Lower lobe of right lung (tissue), 2 donors: ENCODE measurements around the gene GPR119. TPM values are rescaled to one million over a fixed set of nuclear protein-coding genes. Genes with fewer than 3 reads are reported as not detected.
A peak's percentile ranks its signal among the peaks of the same experiment; 100 is the strongest.

Experiments used
- ATAC-seq, 2 donors: fragments of 200-7000 bp; cut with Tn5 transposase; one replicate each; pipeline ENCODE4 v1.9.1; 2020 to 2022; ENCODE audit warnings: mild to moderate bottlenecking in 2 of 2, moderate library complexity in 2 of 2
- DNase-seq: peaks from one replicate; pipeline ENCODE4 v3.0.0-alpha.2; 2020
- H3K27ac ChIP-seq: fragments of 200-600 bp; one replicate; pipeline ENCODE4 v1.8.0; 2022
- H3K27me3 ChIP-seq: fragments of 200-600 bp; one replicate; pipeline ENCODE4 v1.8.0; 2022; ENCODE audit warnings: low read depth
- H3K36me3 ChIP-seq: fragments of 200-600 bp; one replicate; pipeline ENCODE4 v1.8.0; 2022; ENCODE audit warnings: mild to moderate bottlenecking
- H3K4me1 ChIP-seq: fragments of 200-600 bp; one replicate; pipeline ENCODE4 v1.8.0; 2022
- H3K4me3 ChIP-seq: fragments of 200-600 bp; one replicate; pipeline ENCODE4 v1.8.0; 2022; ENCODE audit warnings: mild to moderate bottlenecking
- H3K9me3 ChIP-seq: fragments of 200-600 bp; one replicate; pipeline ENCODE4 v1.8.0; 2022
- intact Hi-C: fragments of 100-400 bp; cut with DNase I; formaldehyde crosslinking; loops from one replicate; pipeline ENCODE4 v1.11.0; 2022
- total RNA-seq: library from RNA; stranded (reverse); fragmentation: NEBNext Ultra II Directional; extraction: Animal tissue kit (Norgen Biotek cat#: 25700); gene quantifications from one replicate; pipeline ENCODE4 v1.2.1, GENCODE V29; 2021
- TF ChIP-seq, protein P1 (sequence below): fragments of 200-600 bp; IDR thresholded peaks from one replicate; pipeline ENCODE4 v1.8.0; 2022; ENCODE audit warnings: antibody characterized with exemption, mild to moderate bottlenecking
- donor health status: DM: no; HTN: yes; CAD: no; lungs with severe emphysema.

GPR119 gene
- total RNA-seq, 1 donor from 2014 or later = not detected

DNA sequence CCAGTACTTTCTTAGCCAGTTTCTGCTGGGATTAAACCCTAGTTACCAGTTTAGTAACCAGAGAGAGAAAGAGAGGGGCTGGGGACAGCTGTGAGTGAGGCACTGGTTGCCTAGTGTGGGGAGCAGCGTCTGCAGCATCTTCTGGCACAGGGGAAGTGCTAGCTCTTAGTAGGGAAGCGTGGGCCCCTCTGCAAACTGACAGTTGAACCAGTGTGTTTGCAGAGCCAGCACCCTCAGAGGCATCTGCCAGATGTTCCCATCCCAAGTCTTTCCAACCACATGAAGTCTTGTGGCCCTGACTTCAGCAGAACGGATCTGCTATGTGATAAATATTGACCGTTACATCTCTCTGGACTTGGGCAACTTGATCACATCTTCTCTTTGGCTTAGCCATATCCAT, 31.3 kb upstream of the GPR119 start:
- no peaks in the 10 kb centered on the region for H3K9me3 ChIP-seq
- no peak for DNase-seq
- intact Hi-C loops = no loop called here

DNA sequence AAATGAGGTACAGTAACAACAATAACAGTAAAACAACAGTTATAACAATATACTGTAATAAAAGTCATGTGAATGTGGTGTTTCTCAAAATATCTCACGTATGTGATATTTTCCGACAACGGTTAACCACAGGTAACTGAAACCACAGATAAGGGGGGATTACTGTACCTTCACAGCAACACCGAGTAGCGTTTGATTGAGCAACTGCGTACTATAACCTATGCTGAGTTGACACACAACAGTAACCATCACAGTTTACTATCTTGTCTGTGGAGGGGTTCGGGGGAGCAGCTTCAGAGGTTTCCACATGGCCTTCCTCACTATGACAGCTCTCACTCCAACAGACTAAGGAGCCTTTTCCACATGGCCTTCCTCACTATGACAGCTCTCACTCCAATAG, 29.7 kb upstream of the GPR119 start:
- Histone ChIP-seq H3K9me3 (no peaks in the 10 kb centered on the region), H3K27me3 (no peaks in the 10 kb centered on the region), H3K4me1 (no peaks in the 10 kb centered on the region), H3K4me3 (no peak overlapping the region), H3K27ac (no peak overlapping the region), H3K36me3 (peaks cover 15% of the 10 kb centered on the region)
- intact Hi-C loops = no loop called here
- TF ChIP-seq, protein P1, sequence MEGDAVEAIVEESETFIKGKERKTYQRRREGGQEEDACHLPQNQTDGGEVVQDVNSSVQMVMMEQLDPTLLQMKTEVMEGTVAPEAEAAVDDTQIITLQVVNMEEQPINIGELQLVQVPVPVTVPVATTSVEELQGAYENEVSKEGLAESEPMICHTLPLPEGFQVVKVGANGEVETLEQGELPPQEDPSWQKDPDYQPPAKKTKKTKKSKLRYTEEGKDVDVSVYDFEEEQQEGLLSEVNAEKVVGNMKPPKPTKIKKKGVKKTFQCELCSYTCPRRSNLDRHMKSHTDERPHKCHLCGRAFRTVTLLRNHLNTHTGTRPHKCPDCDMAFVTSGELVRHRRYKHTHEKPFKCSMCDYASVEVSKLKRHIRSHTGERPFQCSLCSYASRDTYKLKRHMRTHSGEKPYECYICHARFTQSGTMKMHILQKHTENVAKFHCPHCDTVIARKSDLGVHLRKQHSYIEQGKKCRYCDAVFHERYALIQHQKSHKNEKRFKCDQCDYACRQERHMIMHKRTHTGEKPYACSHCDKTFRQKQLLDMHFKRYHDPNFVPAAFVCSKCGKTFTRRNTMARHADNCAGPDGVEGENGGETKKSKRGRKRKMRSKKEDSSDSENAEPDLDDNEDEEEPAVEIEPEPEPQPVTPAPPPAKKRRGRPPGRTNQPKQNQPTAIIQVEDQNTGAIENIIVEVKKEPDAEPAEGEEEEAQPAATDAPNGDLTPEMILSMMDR = no peak
- DNase-seq = no peak
- no peak for ATAC-seq

More for the DNA sequence above, 31.3 kb upstream of the GPR119 start:
- H3K27me3 ChIP-seq = no peaks in the 10 kb centered on the region
- peaks cover 1% of the 10 kb centered on the region for H3K36me3 ChIP-seq
- no peak for ATAC-seq
- no peak overlapping the region for H3K27ac ChIP-seq
- no peaks in the 10 kb centered on the region for H3K4me1 ChIP-seq
- TF ChIP-seq, protein P1 = no peak
- H3K4me3 ChIP-seq = no peak overlapping the region

DNA sequence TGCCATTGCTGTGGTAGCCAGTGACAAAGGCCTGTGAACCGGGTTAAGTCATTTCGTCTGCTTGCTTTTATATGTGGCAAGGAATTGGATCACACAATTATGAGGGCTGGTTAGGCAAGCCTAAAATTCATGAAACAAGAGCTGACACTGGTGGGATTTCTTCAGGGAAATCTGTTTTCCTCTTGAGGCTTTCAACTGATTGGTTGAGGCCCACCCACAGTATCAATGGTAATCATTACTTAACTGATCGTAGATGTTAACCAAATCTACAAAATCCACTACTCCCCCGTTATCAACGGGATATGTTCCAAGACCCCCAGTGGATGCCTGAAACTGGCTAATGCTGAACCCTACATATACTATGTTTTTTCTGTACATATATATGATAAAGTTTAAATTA, 29.3 kb upstream of the GPR119 start:
- no peak for DNase-seq
- H3K27ac ChIP-seq = no peak overlapping the region

DNA sequence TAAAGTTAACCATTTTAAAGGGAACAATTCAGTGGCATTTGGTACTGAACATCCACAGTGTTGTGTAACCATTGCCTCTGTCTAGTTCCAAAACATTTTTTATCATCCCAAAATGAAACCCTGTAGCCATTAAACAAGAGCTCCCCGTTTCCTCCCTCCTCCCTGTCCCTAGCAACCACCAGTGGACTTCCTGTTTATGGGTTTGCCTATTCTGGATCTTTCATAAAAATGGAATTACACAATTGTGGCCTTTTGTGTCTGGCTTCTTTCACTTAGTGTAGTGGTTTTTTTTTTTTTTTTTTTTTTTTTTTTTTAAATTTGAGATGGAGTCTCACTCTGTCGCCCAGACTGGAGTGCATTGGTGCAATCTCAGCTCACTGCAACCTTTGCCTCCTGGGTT, 27.9 kb upstream of the GPR119 start:
- Histone ChIP-seq H3K27me3 (no peaks in the 10 kb centered on the region), H3K4me1 (no peaks in the 10 kb centered on the region), H3K27ac (no peak overlapping the region), H3K9me3 (no peaks in the 10 kb centered on the region), H3K36me3 (peaks cover 29% of the 10 kb centered on the region), H3K4me3 (no peak overlapping the region)
- ATAC-seq (peak in 1 of 2 donors; percentile 42), DNase-seq (no peak)
- intact Hi-C loops = no loop called here
- TF ChIP-seq, protein P1 = no peak

More for the DNA sequence above, 29.3 kb upstream of the GPR119 start:
- ATAC-seq = no peak
- Histone ChIP-seq H3K27me3 (no peaks in the 10 kb centered on the region), H3K36me3 (peaks cover 18% of the 10 kb centered on the region), H3K4me3 (no peak overlapping the region), H3K4me1 (no peaks in the 10 kb centered on the region), H3K9me3 (no peaks in the 10 kb centered on the region)
- intact Hi-C loops = no loop called here
- TF ChIP-seq, protein P1 = no peak

DNA sequence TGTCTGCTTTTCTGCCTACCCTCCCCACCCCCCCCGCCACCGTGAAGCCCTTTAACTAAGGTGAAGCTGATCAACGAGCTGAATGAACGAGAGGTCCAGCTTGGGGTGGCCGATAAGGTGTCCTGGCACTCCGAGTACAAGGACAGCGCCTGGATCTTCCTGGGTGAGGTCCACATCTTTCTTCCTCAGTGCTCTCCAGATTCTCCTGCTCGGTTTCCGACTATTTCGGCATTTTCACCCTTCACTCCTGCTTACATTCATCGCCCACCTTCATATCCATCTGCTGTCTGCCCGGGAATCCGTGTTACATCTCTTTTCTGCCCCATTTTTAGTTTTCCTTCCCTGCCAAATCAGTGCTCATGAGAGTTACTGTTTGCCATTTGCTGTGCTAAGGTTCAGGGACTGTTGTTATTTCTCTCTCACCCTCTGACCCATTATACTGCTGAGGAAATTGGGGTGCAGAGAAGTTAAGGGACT, 16.8 kb upstream of the GPR119 start:
- Histone ChIP-seq H3K27me3 (no peaks in the 10 kb centered on the region), H3K4me3 (peak overlapping the region; percentile 63), H3K9me3 (no peaks in the 10 kb centered on the region), H3K4me1 (peaks cover 6% of the 10 kb centered on the region), H3K27ac (peak overlapping the region; percentile 81), H3K36me3 (peaks cover 11% of the 10 kb centered on the region)
- no peak for DNase-seq
- intact Hi-C loops = no loop called here
- TF ChIP-seq, protein P1 = no peak
- peak in 1 of 2 donors; percentile 14 for ATAC-seq
